Neural progenitor cell (in vitro differentiated cells): ENCODE measurements around the gene NEURL1. TPM values are rescaled to one million over a fixed set of nuclear protein-coding genes. Genes with fewer than 3 reads are reported as not detected.

ENCODE experiments used
- DNase-seq: peaks from one replicate; pipeline ENCODE4 v3.0.0-alpha.2; 2016; ENCODE audit warnings: low spot score
- H2AFZ ChIP-seq: fragments of 200-600 bp; sonication (generic); replicated peaks from 2 replicates; pipeline ENCODE4 v1.6.1; 2016; ENCODE audit warnings: antibody characterized with exemption
- H3F3A ChIP-seq: fragments of 200-600 bp; sonication (generic); 2 replicates; pipeline ENCODE4 v1.6.1; 2016; ENCODE audit warnings: antibody characterized with exemption, low read depth
- H3K27ac ChIP-seq: fragments of 200-600 bp; sonication (generic); 2 replicates; pipeline ENCODE4 v1.5.1; 2016; ENCODE audit warnings: mild to moderate bottlenecking
- H3K27me3 ChIP-seq: fragments of 200-600 bp; sonication (generic); 2 replicates; pipeline ENCODE4 v1.6.1; 2016; ENCODE audit warnings: mild to moderate bottlenecking, moderate library complexity
- H3K36me3 ChIP-seq: fragments of 200-600 bp; sonication (generic); 2 replicates; pipeline ENCODE4 v1.5.1; 2016
- H3K4me1 ChIP-seq: fragments of 200-600 bp; sonication (generic); 2 replicates; pipeline ENCODE4 v1.6.1; 2016; ENCODE audit warnings: mixed run types
- H3K4me2 ChIP-seq: fragments of 200-600 bp; sonication (generic); 2 replicates; pipeline ENCODE4 v1.6.1; 2016
- H3K4me3 ChIP-seq: fragments of 200-600 bp; sonication (generic); 2 replicates; pipeline ENCODE4 v1.5.1; 2016
- H3K79me2 ChIP-seq: fragments of 200-600 bp; sonication (generic); 2 replicates; pipeline ENCODE4 v1.6.1; 2016; ENCODE audit warnings: low read depth
- H3K9ac ChIP-seq: fragments of 200-600 bp; sonication (generic); 2 replicates; pipeline ENCODE4 v1.6.1; 2016
- H3K9me3 ChIP-seq: fragments of 200-600 bp; sonication (generic); 2 replicates; pipeline ENCODE4 v1.5.1; 2016; ENCODE audit warnings: low read depth
- H4K20me1 ChIP-seq: fragments of 200-600 bp; sonication (generic); 2 replicates; pipeline ENCODE4 v1.6.1; 2016; ENCODE audit warnings: low read depth
- H3K27ac Mint-ChIP-seq: 3 replicates; pipeline ENCODE4 v1.8.0; 2021; ENCODE audit warnings: mixed read lengths
- H3K27me3 Mint-ChIP-seq: 2 replicates; pipeline ENCODE4 v1.8.0; 2022; ENCODE audit warnings: low read depth, mild to moderate bottlenecking, inconsistent platforms, moderate library complexity, mixed read lengths; ENCODE audit not compliant: insufficient read depth
- H3K36me3 Mint-ChIP-seq: 3 replicates; pipeline ENCODE4 v1.8.0; 2021; ENCODE audit warnings: mixed read lengths
- H3K4me1 Mint-ChIP-seq: 3 replicates; pipeline ENCODE4 v1.8.0; 2021; ENCODE audit warnings: mixed read lengths
- H3K4me3 Mint-ChIP-seq: 3 replicates; pipeline ENCODE4 v1.8.0; 2021; ENCODE audit warnings: mild to moderate bottlenecking, moderate library complexity, mixed read lengths
- H3K9me3 Mint-ChIP-seq: 3 replicates; pipeline ENCODE4 v1.8.0; 2020; ENCODE audit warnings: mixed read lengths
- CTCF ChIP-seq: fragments of 200-600 bp; sonication (generic); IDR thresholded peaks from 2 replicates; pipeline ENCODE4 v1.5.1; 2017; ENCODE audit warnings: antibody characterized with exemption, mild to moderate bottlenecking
- EZH2 ChIP-seq: fragments of 200-600 bp; sonication (generic); IDR thresholded peaks from 2 replicates; pipeline ENCODE4 v1.6.1; 2017; ENCODE audit warnings: antibody characterized with exemption, mild to moderate bottlenecking, moderate library complexity
- EZH2phosphoT487 ChIP-seq: fragments of 200-600 bp; sonication (generic); IDR thresholded peaks from 2 replicates; pipeline ENCODE4 v1.6.1; 2017; ENCODE audit warnings: antibody characterized with exemption
- total RNA-seq: library from RNA; depleted of rRNA; stranded (reverse); fragments of >200 nt; gene quantifications from 2 replicates; pipeline ENCODE4 v1.2.3, GENCODE V29; 2015; ENCODE audit warnings: low replicate concordance

Gene NEURL1
- total RNA-seq, 1 donor from 2014 or later = 0.06 TPM

GRCh38 chr10:103455235-103455634 is 38.3 kb upstream of the NEURL1 start:
- H3K79me2 ChIP-seq = no peaks in the 10 kb centered on the region
- no peak overlapping the region for H3K4me3 Mint-ChIP-seq
- H3K27me3 Mint-ChIP-seq = peaks cover 7% of the 10 kb centered on the region
- H3K4me1 Mint-ChIP-seq = peaks cover 12% of the 10 kb centered on the region
- peaks cover 7% of the 10 kb centered on the region for H3K4me1 ChIP-seq
- H3F3A ChIP-seq = no peaks in the 10 kb centered on the region
- H3K4me2 ChIP-seq = no peak overlapping the region
- H3K9me3 Mint-ChIP-seq = no peaks in the 10 kb centered on the region
- H2AFZ ChIP-seq = no peak overlapping the region
- no peak overlapping the region for H3K27ac ChIP-seq
- no peaks in the 10 kb centered on the region for H3K36me3 ChIP-seq
- TF ChIP-seq CTCF = no peak
- no peak for TF ChIP-seq EZH2phosphoT487
- no peak for TF ChIP-seq EZH2
- no peaks in the 10 kb centered on the region for H4K20me1 ChIP-seq
- DNase-seq = no peak
- H3K9me3 ChIP-seq = no peaks in the 10 kb centered on the region
- no peaks in the 10 kb centered on the region for H3K36me3 Mint-ChIP-seq
- no peak overlapping the region for H3K9ac ChIP-seq
- no peak overlapping the region for H3K27ac Mint-ChIP-seq
- no peaks in the 10 kb centered on the region for H3K27me3 ChIP-seq
- H3K4me3 ChIP-seq = no peak overlapping the region

- Histone ChIP-seq H3K9me3 (no peaks in the 10 kb centered on the region), H3K4me1 (peaks cover 7% of the 10 kb centered on the region), H3K79me2 (no peaks in the 10 kb centered on the region), H3F3A (no peaks in the 10 kb centered on the region), H3K27me3 (no peaks in the 10 kb centered on the region), H3K36me3 (no peaks in the 10 kb centered on the region), H4K20me1 (no peaks in the 10 kb centered on the region), H2AFZ (no peak overlapping the region), H3K4me2 (no peak overlapping the region), H3K4me3 (no peak overlapping the region), H3K9ac (no peak overlapping the region), H3K27ac (no peak overlapping the region)
- Mint-ChIP-seq H3K4me3 (no peak overlapping the region), H3K4me1 (peaks cover 13% of the 10 kb centered on the region), H3K27me3 (peaks cover 2% of the 10 kb centered on the region), H3K36me3 (no peaks in the 10 kb centered on the region), H3K9me3 (no peaks in the 10 kb centered on the region), H3K27ac (no peak overlapping the region)
- no peak for DNase-seq
- TF ChIP-seq EZH2phosphoT487 = no peak
- no peak for TF ChIP-seq CTCF
- TF ChIP-seq EZH2 = no peak
Observed at GRCh38 chr10:103456074-103456660, 37.3 kb upstream of the NEURL1 start.

GRCh38 chr10:103457176-103457712 is 36.3 kb upstream of the NEURL1 start:
- TF ChIP-seq EZH2phosphoT487 (no peak), CTCF (no peak), EZH2 (no peak)
- H3K79me2 ChIP-seq = no peaks in the 10 kb centered on the region
- no peaks in the 10 kb centered on the region for H3K36me3 ChIP-seq
- Mint-ChIP-seq H3K9me3 (no peaks in the 10 kb centered on the region), H3K36me3 (no peaks in the 10 kb centered on the region), H3K4me1 (peaks cover 13% of the 10 kb centered on the region), H3K27ac (no peak overlapping the region), H3K27me3 (no peaks in the 10 kb centered on the region), H3K4me3 (no peak overlapping the region)
- no peak overlapping the region for H3K4me2 ChIP-seq
- H3K4me3 ChIP-seq = no peak overlapping the region
- no peak overlapping the region for H3K9ac ChIP-seq
- H3F3A ChIP-seq = no peaks in the 10 kb centered on the region
- H3K27ac ChIP-seq = no peak overlapping the region
- peaks cover 4% of the 10 kb centered on the region for H3K4me1 ChIP-seq
- no peak overlapping the region for H2AFZ ChIP-seq
- H3K9me3 ChIP-seq = no peaks in the 10 kb centered on the region
- no peaks in the 10 kb centered on the region for H3K27me3 ChIP-seq
- no peaks in the 10 kb centered on the region for H4K20me1 ChIP-seq
- no peak for DNase-seq
